COLO668 (cell line): ENCODE results near the gene APRT.
"Not testable (repeated sequence)": the region's sequence is repeated elsewhere in the genome, so short reads cannot be mapped to it uniquely, and the experiment has no call there.

ENCODE experiments used
- DNase-seq: peaks from one replicate; lab custom pipeline; 2025; ENCODE audit not compliant: unreplicated experiment; lab: John Stamatoyannopoulos, UW

The APRT gene

GRCh38 chr16:88823646-88824045 is 11.9 kb upstream of the APRT start:
- DNase-seq, result not testable (repeated sequence)

- no peak for DNase-seq
These were observed 10.7 kb upstream of the APRT start for GRCh38 chr16:88822281-88823040.

- no peak for DNase-seq
These were observed 9.6 kb upstream of the APRT start for GRCh38 chr16:88821168-88821850.

DNA sequence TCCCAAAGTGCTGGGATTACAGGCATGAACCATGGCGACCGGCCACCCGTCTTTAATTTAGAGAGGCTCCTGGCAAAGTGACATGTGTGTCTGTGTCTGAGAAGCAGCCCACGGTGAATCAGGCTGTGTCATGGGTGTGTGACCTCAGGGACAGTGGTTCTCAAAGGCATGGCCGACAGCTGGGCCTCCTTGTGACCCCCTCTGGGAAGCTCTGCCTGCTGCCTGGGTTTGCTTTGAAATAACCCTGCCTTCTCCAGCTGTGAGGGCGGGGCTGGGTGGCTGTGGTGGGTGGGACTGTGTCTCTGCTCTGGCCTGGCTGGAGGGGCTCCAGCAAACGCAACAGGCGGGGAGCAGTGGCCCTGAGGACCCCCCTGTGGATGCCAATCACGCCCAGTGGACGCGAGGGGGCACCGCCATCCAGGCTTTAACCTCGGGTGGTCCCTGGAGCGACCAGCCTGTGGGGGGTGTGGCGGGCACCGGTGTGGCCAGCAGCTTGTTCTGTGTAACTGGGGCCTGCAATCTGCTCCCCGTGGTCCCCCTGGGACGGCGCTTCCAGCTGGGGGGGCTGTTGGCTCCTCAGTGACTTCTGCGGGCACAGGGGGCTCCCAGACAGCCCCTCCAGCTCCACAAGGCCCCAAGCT is 8.8 kb upstream of the APRT start:
- no peak for DNase-seq

DNA sequence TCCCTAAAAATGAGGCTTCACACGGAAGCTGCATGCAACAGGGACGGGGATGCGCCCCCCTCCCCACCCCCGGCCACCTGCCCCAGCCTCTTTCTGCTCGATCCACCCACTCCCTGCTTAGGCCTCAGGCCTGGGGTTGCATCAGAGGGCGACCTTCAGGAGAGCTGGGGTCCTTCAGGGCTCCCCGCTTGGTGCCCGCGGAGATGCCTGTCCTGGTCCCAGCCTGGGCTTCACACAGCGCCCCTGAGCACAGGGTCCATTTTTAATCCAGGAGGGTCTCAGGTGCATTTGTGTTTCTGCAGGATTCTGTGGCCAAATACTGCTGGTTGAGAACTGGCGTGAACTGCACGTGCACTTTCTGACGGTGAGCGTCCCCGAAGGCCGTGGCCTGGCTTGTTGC is 7.4 kb upstream of the APRT start:
- no peak for DNase-seq

- no peak for DNase-seq
These were observed 6.8 kb upstream of the APRT start for GRCh38 chr16:88818575-88818874.

- DNase-seq, result no peak
These were observed 6.3 kb upstream of the APRT start for GRCh38 chr16:88817785-88818574.

- DNase-seq, result peak; percentile 58
These were observed 5.2 kb upstream of the APRT start for GRCh38 chr16:88816736-88817535.

- DNase-seq, result peak; percentile 77
These were observed 4.3 kb upstream of the APRT start for GRCh38 chr16:88815901-88816589.

GRCh38 chr16:88815227-88815626 is 3.5 kb upstream of the APRT start:
- no peak for DNase-seq

GRCh38 chr16:88814144-88814502 is 2.4 kb upstream of the APRT start:
- DNase-seq, result no peak

- DNase-seq, result no peak
These were observed 1.8 kb upstream of the APRT start for GRCh38 chr16:88813269-88814143.

- no peak for DNase-seq
These were observed 963 bp upstream of the APRT start for GRCh38 chr16:88812513-88813268.

DNA sequence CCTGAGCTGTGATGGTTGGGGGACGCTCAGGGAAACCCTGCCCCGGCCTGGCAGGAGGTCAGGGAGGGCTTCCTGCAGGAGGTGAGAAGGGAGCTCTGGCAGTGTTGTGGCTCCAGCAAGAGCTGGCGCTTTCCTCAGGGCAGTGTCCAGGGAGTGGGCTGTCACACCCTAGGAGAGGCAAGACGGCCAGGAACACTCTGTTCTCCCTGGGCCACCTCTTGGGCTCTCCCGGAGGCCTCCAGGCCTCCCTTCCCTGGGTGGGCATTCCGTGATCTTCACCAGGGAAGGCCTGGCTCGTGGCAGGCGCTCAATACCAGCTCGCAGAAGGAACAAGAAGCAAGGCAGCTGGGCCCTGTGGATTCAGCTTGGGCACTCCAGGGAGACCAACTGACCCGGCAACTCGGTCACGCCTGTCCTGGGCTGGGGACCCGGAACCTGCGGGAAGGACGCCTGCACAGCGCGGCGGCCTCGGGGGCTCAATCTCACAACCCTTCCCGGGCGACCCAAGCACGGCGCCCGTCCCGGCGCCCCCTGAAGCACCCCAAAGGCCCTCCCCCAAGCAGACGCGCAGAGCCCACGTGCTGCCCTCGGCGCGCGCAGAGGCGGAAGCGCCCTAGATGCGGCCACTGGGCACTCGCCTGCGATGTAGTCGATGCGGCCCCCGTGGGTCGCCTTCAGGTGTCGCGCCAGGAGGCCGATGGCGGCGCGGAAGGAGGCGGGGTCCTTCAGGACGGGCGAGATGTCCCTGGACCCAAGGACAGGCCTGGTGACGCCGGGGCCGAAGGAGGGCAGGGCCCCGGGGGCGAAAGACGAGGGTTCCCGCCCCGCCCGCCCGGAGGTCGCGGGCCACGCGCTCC is 588 bp downstream of the APRT start:
- DNase-seq, result peak; percentile 91

GRCh38 chr16:88810166-88810911 is 1.4 kb downstream of the APRT start:
- DNase-seq, result peak; percentile 45

DNA sequence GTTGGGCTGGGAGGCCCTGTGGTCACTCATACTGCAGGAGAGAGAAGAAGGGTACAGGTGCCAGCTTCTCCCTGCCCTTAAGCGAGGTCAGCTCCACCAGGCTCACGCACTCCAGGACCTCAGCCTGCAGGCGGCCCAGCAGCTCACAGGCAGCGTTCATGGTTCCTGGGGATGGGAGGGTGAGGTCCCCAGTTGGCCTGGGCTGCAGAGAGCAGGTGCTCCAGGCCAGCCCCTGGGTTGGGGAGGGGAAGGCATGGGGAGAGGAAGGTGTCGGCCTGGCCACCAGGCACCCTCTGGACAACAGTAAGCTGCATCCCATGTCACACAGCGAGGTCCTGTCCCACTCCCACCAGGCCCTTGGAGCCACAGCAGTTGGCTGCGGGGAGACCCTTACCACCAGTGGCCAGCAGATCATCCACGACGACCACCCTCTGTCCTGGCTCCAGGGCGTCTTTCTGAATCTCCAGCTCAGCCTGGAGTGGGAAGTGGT is 2.0 kb downstream of the APRT start:
- DNase-seq, result no peak
